BE2C (cell line): ENCODE data around the gene NTRK1.

Source experiments
- DNase-seq: peaks from one replicate; pipeline ENCODE4 v3.0.0-alpha.2; 2020
- H3K27me3 ChIP-seq: fragments of 250-450 bp; sonication (Bioruptor Pico); 2 replicates; pipeline ENCODE4 v1.5.1; 2020; ENCODE audit warnings: mild to moderate bottlenecking
- H3K36me3 ChIP-seq: fragments of 250-450 bp; sonication (Bioruptor Pico); 2 replicates; pipeline ENCODE4 v1.5.1; 2020; ENCODE audit warnings: mild to moderate bottlenecking
- H3K4me1 ChIP-seq: fragments of 250-450 bp; sonication (Bioruptor Pico); 2 replicates; pipeline ENCODE4 v1.5.1; 2020
- H3K4me3 ChIP-seq: 2 replicates; pipeline ENCODE4 v1.5.1; 2011; ENCODE audit warnings: low read depth, low read length
- H3K9me3 ChIP-seq: fragments of 250-450 bp; sonication (Bioruptor Pico); 2 replicates; pipeline ENCODE4 v1.5.1; 2020
- TF ChIP-seq, protein P1 (sequence below): IDR thresholded peaks from 2 replicates; pipeline ENCODE4 v1.5.1; 2012; ENCODE audit warnings: mild to moderate bottlenecking, low read depth, low read length

The NTRK1 gene

DNA sequence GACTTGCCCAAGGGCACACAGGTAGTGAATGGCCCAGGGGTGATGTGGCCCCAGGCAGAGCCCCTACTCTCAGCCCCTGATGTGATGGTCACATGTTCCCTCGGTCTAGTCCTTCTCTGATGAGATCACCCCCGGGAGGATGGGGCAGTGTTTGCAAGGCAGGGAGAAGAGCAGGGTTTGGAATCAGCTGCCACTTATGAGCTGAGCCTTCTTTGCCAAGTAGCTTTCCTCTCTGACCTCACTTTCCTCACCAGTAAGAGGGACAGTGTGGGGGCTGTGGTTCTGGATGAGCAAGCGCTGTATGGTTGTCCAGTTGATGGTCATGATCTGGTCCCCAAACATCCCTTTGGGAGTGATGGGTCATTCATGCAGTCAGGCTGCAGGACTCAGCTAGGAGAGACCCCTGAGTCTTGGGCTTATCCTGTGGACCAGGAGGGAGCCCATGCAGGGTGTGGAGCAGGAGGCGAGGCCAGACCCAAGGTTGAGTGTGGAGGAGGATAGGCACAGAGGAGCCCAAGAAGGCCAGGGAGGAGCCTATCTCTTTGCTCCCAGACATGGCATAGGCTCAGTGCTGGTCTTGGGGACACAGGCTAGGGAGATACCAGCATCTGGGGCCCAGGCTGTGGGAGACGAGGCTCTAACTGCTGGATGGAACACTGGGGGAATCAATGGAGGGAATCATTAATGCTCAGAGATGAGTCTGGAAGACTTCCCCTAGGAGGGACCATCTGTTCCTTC, 16.9 kb downstream of the NTRK1 start:
- Histone ChIP-seq H3K36me3 (peaks cover 6% of the 10 kb centered on the region), H3K4me3 (no peak overlapping the region), H3K27me3 (no peaks in the 10 kb centered on the region), H3K9me3 (no peaks in the 10 kb centered on the region), H3K4me1 (peaks cover 40% of the 10 kb centered on the region)
- TF ChIP-seq, protein P1, sequence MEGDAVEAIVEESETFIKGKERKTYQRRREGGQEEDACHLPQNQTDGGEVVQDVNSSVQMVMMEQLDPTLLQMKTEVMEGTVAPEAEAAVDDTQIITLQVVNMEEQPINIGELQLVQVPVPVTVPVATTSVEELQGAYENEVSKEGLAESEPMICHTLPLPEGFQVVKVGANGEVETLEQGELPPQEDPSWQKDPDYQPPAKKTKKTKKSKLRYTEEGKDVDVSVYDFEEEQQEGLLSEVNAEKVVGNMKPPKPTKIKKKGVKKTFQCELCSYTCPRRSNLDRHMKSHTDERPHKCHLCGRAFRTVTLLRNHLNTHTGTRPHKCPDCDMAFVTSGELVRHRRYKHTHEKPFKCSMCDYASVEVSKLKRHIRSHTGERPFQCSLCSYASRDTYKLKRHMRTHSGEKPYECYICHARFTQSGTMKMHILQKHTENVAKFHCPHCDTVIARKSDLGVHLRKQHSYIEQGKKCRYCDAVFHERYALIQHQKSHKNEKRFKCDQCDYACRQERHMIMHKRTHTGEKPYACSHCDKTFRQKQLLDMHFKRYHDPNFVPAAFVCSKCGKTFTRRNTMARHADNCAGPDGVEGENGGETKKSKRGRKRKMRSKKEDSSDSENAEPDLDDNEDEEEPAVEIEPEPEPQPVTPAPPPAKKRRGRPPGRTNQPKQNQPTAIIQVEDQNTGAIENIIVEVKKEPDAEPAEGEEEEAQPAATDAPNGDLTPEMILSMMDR: no peak
- no peak for DNase-seq

GRCh38 chr1:156879876-156880275, 19.2 kb downstream of the NTRK1 start:
- peaks cover 6% of the 10 kb centered on the region for H3K36me3 ChIP-seq
- H3K4me1 ChIP-seq: peaks cover 55% of the 10 kb centered on the region
- H3K9me3 ChIP-seq: no peaks in the 10 kb centered on the region
- DNase-seq: no peak
- no peaks in the 10 kb centered on the region for H3K27me3 ChIP-seq
- no peak overlapping the region for H3K4me3 ChIP-seq
- TF ChIP-seq, protein P1: no peak

GRCh38 chr1:156880473-156880872, 19.8 kb downstream of the NTRK1 start:
- no peak for DNase-seq
- TF ChIP-seq, protein P1: no peak
- no peaks in the 10 kb centered on the region for H3K9me3 ChIP-seq
- H3K4me3 ChIP-seq: no peak overlapping the region
- peaks cover 55% of the 10 kb centered on the region for H3K4me1 ChIP-seq
- H3K27me3 ChIP-seq: no peaks in the 10 kb centered on the region
- peaks cover 6% of the 10 kb centered on the region; the same call in 1 of the 2 replicates for H3K36me3 ChIP-seq

DNA sequence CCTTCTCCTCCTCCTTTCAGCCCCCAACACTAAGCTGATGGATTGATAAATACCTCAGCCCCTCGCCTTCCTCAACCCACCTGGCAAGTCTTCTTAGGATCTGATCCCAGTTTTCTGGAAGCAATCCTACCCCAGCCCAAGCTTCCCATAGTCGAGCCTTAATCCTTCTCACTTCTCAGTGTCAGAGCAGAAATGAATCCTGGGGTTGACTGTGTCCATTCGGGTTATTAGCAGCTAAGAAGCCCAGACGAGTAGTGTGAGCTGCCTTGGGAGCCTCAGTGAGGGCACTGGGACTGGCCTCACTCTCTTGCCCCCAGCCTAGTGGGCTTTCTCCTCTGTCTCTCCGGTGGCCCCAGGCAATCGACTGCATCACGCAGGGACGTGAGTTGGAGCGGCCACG, 20.4 kb downstream of the NTRK1 start:
- no peak for DNase-seq
- Histone ChIP-seq H3K4me1 (peaks cover 53% of the 10 kb centered on the region), H3K36me3 (peaks cover 6% of the 10 kb centered on the region; the same call in 1 of the 2 replicates), H3K27me3 (no peaks in the 10 kb centered on the region), H3K4me3 (no peak overlapping the region), H3K9me3 (no peaks in the 10 kb centered on the region)
- TF ChIP-seq, protein P1: no peak

DNA sequence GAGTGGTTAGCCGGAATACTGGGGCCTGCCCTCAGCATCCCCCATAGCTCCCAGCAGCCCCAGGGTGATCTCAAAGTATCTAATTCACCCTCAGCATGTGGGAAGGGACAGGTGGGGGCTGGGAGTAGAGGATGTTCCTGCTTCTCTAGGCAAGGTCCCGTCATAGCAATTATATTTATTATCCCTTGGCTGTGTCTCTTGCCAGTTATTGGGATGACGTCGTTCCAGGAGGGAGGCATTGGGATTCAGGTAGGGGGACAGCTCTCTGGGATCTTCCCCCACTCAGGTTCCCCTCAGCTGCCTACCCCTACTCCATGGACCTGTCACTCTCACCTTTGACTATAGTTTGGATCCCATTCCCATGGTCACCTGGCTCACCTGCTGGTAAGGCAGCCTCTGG, 21.0 kb downstream of the NTRK1 start:
- Histone ChIP-seq H3K27me3 (no peaks in the 10 kb centered on the region), H3K4me1 (peaks cover 59% of the 10 kb centered on the region), H3K36me3 (peaks cover 6% of the 10 kb centered on the region; the same call in 1 of the 2 replicates), H3K9me3 (no peaks in the 10 kb centered on the region), H3K4me3 (no peak overlapping the region)
- no peak for DNase-seq
- TF ChIP-seq, protein P1: no peak

DNA sequence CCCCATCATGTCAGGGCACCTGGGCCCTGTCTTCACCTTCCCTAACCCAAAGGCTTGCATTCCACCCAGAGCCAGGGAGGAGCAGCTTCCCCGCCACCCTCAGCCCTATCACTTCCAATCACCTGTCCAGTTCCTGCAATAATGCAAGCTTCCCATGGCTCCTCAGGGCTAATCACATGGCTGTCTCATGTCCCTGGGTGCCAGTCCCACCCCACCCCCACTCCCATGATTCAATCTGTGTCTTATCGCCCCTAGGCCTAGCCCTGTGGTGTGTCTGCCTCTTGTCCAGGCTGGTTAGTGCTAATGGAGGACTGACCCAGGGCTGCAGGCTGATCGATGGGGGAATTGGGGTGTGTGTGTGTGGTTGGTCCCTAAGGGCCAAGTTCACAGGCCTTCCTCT, 21.9 kb downstream of the NTRK1 start:
- Histone ChIP-seq H3K4me3 (no peak overlapping the region), H3K27me3 (no peaks in the 10 kb centered on the region), H3K9me3 (no peaks in the 10 kb centered on the region), H3K36me3 (peaks cover 2% of the 10 kb centered on the region; the same call in 1 of the 2 replicates), H3K4me1 (peaks cover 58% of the 10 kb centered on the region)
- peak; percentile 83 for DNase-seq
- TF ChIP-seq, protein P1: no peak
